HG03575 (cell line): ENCODE measurements around the gene DBNL.
"Not testable (repeated sequence)": the region's sequence is repeated elsewhere in the genome, so short reads cannot be mapped to it uniquely, and the experiment has no call there.

ENCODE experiments used
- ATAC-seq: cut with Tn5 transposase; IDR thresholded peaks from one replicate; pipeline ENCODE4 v1.9.1; 2021; ENCODE audit not compliant: unreplicated experiment, insufficient number of reproducible peaks, low FRiP score; ENCODE audit errors: extremely low read depth

The DBNL gene

GRCh38 chr7:44044315-44045225, at the start of gene DBNL:
TSS of gene DBNL (plus strand) at chr7:44044702. CDS start at chr7:44044738, 36 bp downstream.
- ATAC-seq = no peak

- not testable (repeated sequence) for ATAC-seq
These were observed 47.0 kb upstream of the DBNL start, which contains the start of gene SPDYE1 for GRCh38 chr7:43997532-43997931. TSS of gene SPDYE1 (plus strand) at chr7:43997897. CDS start at chr7:43999950, 2,053 bp downstream.

GRCh38 chr7:44012081-44012480, 32.4 kb upstream of the DBNL start:
- not testable (repeated sequence) for ATAC-seq

GRCh38 chr7:44015090-44015489, 29.4 kb upstream of the DBNL start:
- ATAC-seq = not testable (repeated sequence)

- ATAC-seq = peak; percentile 81
These were observed 25.4 kb upstream of the DBNL start for GRCh38 chr7:44018857-44019807.

GRCh38 chr7:44019825-44020224, 24.7 kb upstream of the DBNL start:
- not testable (repeated sequence) for ATAC-seq

GRCh38 chr7:44022069-44022468, 22.4 kb upstream of the DBNL start:
- ATAC-seq = not testable (repeated sequence)

- ATAC-seq = not testable (repeated sequence)
These were observed 21.6 kb upstream of the DBNL start for GRCh38 chr7:44022796-44023467.

- ATAC-seq = not testable (repeated sequence)
These were observed 15.1 kb upstream of the DBNL start for GRCh38 chr7:44029433-44029832.

- ATAC-seq = not testable (repeated sequence)
These were observed 14.5 kb upstream of the DBNL start for GRCh38 chr7:44030029-44030428.

GRCh38 chr7:44031319-44031718, 13.2 kb upstream of the DBNL start:
- not testable (repeated sequence) for ATAC-seq

- not testable (repeated sequence) for ATAC-seq
These were observed 12.5 kb upstream of the DBNL start for GRCh38 chr7:44032031-44032430.

- not testable (repeated sequence) for ATAC-seq
These were observed 10.3 kb upstream of the DBNL start for GRCh38 chr7:44033971-44034844.

- ATAC-seq = not testable (repeated sequence)
These were observed 8.1 kb upstream of the DBNL start for GRCh38 chr7:44036364-44036763.

GRCh38 chr7:44037951-44038350, 6.6 kb upstream of the DBNL start:
- not testable (repeated sequence) for ATAC-seq

- not testable (repeated sequence) for ATAC-seq
These were observed 5.9 kb upstream of the DBNL start for GRCh38 chr7:44038553-44038952.

- ATAC-seq = not testable (repeated sequence)
These were observed 5.4 kb upstream of the DBNL start for GRCh38 chr7:44038961-44039558.
